Mesothelial cell of epicardium (in vitro differentiated cells): ENCODE data around the gene SLC45A2. TPM values are rescaled to one million over a fixed set of nuclear protein-coding genes. Genes with fewer than 3 reads are reported as not detected.
"Not testable (repeated sequence)": the region's sequence is repeated elsewhere in the genome, so short reads cannot be mapped to it uniquely, and the experiment has no call there.

Experiments
- DNase-seq, 2 experiments: peaks; one replicate each; pipeline ENCODE4 v3.0.0; 2021; ENCODE audit warnings: low spot score in 2 of 2; ENCODE audit not compliant: unreplicated experiment in 2 of 2
- H3K27ac Mint-ChIP-seq: 2 replicates; pipeline ENCODE4 v1.8.0; 2021; ENCODE audit warnings: mixed read lengths
- H3K27me3 Mint-ChIP-seq: 2 replicates; pipeline ENCODE4 v1.8.0; 2021; ENCODE audit warnings: low read depth, mixed read lengths
- H3K36me3 Mint-ChIP-seq: 2 replicates; pipeline ENCODE4 v1.8.0; 2021; ENCODE audit warnings: mixed read lengths
- H3K4me1 Mint-ChIP-seq: 2 replicates; pipeline ENCODE4 v1.8.0; 2021; ENCODE audit warnings: mixed read lengths
- H3K4me3 Mint-ChIP-seq: 2 replicates; pipeline ENCODE4 v1.8.0; 2021; ENCODE audit warnings: mild to moderate bottlenecking, moderate library complexity, mixed read lengths
- H3K9me3 Mint-ChIP-seq: 2 replicates; pipeline ENCODE4 v1.8.0; 2021; ENCODE audit warnings: mixed read lengths
- total RNA-seq: library from RNA; stranded (reverse); gene quantifications from 3 replicates; pipeline ENCODE4 v1.2.1, GENCODE V29; 2021
- TF ChIP-seq, protein P1 (sequence below): fragments of 200-600 bp; sonication (generic); IDR thresholded peaks from one replicate; pipeline ENCODE4 v1.5.0; 2021; ENCODE audit warnings: antibody characterized with exemption; ENCODE audit not compliant: unreplicated experiment

Gene SLC45A2
- total RNA-seq, 1 donor from 2014 or later: 0.63 TPM

DNA sequence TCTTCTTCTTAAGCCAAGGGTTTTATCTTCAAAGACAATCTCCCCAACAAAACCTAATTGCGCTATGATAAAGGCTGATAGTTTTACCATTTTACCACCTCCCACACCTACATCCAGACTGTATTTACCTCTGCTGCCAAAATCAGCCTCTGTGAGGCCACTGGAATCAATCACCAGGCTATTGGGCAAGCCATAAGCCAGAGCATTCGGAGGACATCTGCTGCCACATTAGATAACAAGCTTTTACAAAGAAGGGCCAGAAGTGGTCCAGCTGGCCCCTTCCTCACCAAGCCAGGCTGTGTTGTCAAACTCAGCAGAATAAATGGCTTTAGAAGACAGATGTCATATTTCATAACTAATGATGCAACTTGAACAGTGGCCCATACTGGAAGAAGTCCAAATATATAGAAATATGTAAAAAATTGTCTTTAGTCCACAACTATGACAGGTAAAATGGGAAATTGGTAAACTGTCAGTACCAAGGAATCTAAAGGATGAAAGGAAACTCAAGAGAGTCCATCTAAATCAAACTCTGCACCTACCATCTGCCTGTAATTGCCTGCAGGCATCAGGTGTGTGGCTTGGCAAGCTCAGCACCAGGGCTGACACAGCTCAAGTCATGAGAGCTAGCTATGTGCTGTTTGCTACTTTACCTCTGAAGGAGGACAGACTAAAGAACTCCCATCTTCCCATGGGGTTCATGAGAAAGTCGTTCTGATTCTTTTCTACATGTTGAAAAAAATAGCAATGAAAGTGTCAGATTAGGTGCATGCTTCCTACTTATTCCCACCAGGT lies 16.1 kb downstream of the SLC45A2 start:
- no peak for DNase-seq
- TF ChIP-seq, protein P1, sequence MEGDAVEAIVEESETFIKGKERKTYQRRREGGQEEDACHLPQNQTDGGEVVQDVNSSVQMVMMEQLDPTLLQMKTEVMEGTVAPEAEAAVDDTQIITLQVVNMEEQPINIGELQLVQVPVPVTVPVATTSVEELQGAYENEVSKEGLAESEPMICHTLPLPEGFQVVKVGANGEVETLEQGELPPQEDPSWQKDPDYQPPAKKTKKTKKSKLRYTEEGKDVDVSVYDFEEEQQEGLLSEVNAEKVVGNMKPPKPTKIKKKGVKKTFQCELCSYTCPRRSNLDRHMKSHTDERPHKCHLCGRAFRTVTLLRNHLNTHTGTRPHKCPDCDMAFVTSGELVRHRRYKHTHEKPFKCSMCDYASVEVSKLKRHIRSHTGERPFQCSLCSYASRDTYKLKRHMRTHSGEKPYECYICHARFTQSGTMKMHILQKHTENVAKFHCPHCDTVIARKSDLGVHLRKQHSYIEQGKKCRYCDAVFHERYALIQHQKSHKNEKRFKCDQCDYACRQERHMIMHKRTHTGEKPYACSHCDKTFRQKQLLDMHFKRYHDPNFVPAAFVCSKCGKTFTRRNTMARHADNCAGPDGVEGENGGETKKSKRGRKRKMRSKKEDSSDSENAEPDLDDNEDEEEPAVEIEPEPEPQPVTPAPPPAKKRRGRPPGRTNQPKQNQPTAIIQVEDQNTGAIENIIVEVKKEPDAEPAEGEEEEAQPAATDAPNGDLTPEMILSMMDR: no peak
- no peaks in the 10 kb centered on the region for H3K9me3 Mint-ChIP-seq
- H3K27me3 Mint-ChIP-seq: peaks cover 2% of the 10 kb centered on the region
- H3K27ac Mint-ChIP-seq: no peak overlapping the region
- H3K4me1 Mint-ChIP-seq: peaks cover 7% of the 10 kb centered on the region
- H3K36me3 Mint-ChIP-seq: no peaks in the 10 kb centered on the region
- no peak overlapping the region for H3K4me3 Mint-ChIP-seq

DNA sequence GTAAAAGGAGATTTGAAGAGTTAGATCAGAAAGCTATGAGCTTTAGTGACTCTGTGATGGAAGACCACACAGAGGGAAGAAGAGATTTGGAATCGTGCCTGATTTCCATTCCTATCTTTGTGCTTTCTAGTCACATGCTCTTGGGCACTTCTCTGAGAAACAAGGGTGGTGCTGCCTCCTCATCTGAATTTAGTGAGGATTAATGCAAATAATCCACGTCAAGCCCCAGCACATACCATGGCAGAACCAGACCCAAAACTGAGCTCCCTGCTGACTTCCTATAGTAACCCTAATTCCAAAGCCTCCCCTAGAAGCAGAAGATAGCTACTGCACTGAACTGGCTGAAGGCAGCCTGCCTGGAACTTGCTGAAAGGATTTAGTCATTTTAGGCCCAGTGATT lies 17.7 kb downstream of the SLC45A2 start:
- H3K4me1 Mint-ChIP-seq: peaks cover 7% of the 10 kb centered on the region
- no peaks in the 10 kb centered on the region for H3K36me3 Mint-ChIP-seq
- no peak overlapping the region for H3K4me3 Mint-ChIP-seq
- H3K9me3 Mint-ChIP-seq: no peaks in the 10 kb centered on the region
- H3K27me3 Mint-ChIP-seq: peaks cover 2% of the 10 kb centered on the region
- no peak for DNase-seq
- no peak overlapping the region for H3K27ac Mint-ChIP-seq
- TF ChIP-seq, protein P1: no peak

DNA sequence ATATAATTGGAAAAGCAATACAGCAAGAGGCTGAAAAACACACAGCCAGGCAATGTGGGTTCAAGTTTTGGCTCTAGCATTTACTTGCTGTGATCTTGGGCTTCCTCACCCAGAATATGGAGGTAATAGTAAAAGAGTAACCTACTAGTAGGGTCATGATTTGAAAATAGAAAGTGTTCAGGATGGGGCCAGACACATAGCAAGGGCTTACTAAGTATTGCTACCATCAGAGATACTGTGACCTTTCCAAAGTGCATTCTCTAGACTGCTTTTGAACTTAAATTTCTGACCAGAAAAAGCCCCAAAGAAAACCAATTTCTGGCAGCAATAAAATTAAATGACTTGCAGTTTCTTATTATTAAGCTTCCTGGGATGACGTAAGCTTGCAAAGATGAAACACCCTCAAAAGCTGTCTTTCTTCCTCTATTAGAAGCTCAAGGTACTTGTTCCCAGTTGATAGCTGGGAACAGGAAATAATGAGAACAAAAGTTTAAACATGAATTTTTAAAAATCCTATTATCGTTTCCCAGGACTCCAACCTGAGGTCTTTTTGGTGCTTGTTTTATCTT lies 20.3 kb downstream of the SLC45A2 start:
- Mint-ChIP-seq H3K4me3 (no peak overlapping the region), H3K4me1 (peaks cover 7% of the 10 kb centered on the region), H3K27ac (no peak overlapping the region), H3K36me3 (no peaks in the 10 kb centered on the region), H3K9me3 (no peaks in the 10 kb centered on the region), H3K27me3 (peaks cover 17% of the 10 kb centered on the region)
- TF ChIP-seq, protein P1: no peak
- no peak for DNase-seq

DNA sequence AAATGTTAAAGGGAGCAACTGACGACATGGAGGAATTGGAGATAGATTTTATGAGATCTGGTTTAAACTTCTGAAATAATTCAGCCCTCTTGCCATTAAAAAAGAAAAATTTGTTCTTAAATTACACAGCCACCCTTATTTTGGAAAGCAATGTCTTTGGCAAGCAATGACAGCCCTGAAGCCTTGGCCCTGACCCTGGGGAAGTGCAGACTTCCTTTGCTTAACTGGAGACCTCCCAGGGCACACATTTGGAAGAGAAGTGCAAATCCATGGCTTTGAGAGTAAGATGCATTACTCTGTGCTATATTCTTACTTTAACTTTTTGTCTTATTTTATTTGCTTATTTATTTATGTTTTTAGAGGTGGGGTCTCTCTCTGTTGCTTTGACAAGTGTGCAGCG lies 26.3 kb downstream of the SLC45A2 start:
- Mint-ChIP-seq H3K9me3 (peaks cover 15% of the 10 kb centered on the region), H3K27me3 (peaks cover 20% of the 10 kb centered on the region), H3K4me1 (no peaks in the 10 kb centered on the region), H3K36me3 (no peaks in the 10 kb centered on the region), H3K4me3 (no peak overlapping the region), H3K27ac (no peak overlapping the region)
- TF ChIP-seq, protein P1: no peak
- no peak for DNase-seq

DNA sequence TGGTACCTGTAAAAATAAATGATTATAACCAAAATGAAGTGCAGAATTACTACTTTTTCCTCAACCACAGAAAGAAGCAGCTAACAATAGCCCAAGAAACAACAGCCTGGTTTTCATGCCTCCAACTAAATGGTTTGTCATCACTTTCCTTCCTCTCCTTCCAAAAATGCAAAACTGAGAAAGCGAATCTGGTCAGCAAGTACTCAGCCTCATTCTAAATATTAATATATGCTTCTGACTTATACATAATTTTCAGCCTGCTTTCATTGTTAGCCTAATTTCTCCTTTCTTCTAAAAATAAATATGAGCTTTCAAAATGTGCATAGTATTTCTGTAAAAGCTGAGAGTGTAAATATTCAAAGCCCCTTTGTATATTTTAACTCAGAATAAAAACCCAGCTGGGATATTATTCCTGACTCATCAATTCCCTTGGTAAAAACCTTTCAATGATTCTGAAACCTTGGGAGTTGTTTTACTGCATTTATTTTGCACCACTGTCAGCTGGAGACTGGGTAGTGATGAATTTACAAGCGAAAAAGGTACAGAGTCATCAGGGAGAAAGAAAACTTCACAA lies 26.8 kb downstream of the SLC45A2 start:
- H3K9me3 Mint-ChIP-seq: peaks cover 15% of the 10 kb centered on the region
- no peaks in the 10 kb centered on the region for H3K36me3 Mint-ChIP-seq
- no peak overlapping the region for H3K4me3 Mint-ChIP-seq
- H3K4me1 Mint-ChIP-seq: no peaks in the 10 kb centered on the region
- TF ChIP-seq, protein P1: no peak
- H3K27ac Mint-ChIP-seq: no peak overlapping the region
- DNase-seq: no peak
- peaks cover 18% of the 10 kb centered on the region for H3K27me3 Mint-ChIP-seq

DNA sequence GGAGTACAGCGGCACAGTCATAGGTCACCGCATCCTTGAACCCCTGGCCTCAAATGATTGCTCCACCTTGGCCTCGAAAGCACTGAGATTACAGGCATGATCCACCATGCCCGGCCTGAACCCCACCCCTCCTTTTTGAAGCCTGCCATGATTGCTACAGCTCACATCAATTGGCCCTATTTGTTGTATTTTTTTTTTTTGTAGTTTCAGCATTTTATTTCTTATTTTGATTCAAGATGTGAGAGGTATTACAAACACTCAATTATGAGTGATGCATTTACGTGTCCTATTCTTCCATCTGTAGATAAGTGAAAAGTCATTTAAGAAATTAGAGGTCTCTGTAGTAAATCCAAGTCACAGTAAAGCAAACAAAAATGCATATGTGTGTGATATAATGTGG lies 32.3 kb downstream of the SLC45A2 start:
- H3K4me1 Mint-ChIP-seq, DNase-seq, H3K4me3 Mint-ChIP-seq, H3K27me3 Mint-ChIP-seq, H3K27ac Mint-ChIP-seq, H3K36me3 Mint-ChIP-seq: not testable (repeated sequence)
- H3K9me3 Mint-ChIP-seq: peaks cover 18% of the 10 kb centered on the region
